Endometrial microvascular endothelial cells (primary cell): ENCODE results near the gene ABCB9. TPM values are rescaled to one million over a fixed set of nuclear protein-coding genes. Genes with fewer than 3 reads are reported as not detected.
"Not testable (repeated sequence)": the region's sequence is repeated elsewhere in the genome, so short reads cannot be mapped to it uniquely, and the experiment has no call there.

Experiments
- in situ Hi-C: cut with HindIII; loops from 2 replicates; pipeline ENCODE4 v1.10.0; 2017; ENCODE audit warnings: low sequenced_read_pairs, low pct_unique_long_range_greater_than_20kb; ENCODE audit errors: inconsistent ontology term
- total RNA-seq: library from RNA; depleted of rRNA; stranded (reverse); fragments of >200 nt; gene quantifications from one replicate; pipeline ENCODE4 v1.2.3, GENCODE V29; 2015; ENCODE audit errors: inconsistent ontology term

ABCB9 gene
- total RNA-seq, 1 donor from 2014 or later: 8.0 TPM

DNA sequence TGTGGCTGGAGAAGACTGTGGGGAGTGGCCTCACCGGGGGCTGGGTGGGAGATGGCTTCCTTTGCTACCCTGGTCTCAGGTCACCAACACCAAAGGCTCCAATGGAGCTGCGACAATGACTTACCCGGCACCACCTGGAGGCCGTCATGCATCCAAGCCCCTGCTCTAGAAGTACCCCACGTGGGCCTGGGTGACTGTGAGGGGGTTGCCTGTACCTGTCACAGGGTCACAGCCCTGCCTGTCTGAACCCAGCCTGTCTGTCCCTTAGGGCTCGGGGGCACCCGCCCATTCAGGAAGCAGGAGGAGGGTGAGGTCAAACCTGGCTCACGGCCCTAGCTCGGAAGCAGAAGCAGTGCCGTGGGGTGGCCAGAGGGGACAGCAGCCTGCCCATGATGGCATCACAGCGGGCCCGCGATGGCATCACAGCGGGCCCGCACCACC lies 18.9 kb downstream of the ABCB9 start:
- in situ Hi-C loops: no loop called here

DNA sequence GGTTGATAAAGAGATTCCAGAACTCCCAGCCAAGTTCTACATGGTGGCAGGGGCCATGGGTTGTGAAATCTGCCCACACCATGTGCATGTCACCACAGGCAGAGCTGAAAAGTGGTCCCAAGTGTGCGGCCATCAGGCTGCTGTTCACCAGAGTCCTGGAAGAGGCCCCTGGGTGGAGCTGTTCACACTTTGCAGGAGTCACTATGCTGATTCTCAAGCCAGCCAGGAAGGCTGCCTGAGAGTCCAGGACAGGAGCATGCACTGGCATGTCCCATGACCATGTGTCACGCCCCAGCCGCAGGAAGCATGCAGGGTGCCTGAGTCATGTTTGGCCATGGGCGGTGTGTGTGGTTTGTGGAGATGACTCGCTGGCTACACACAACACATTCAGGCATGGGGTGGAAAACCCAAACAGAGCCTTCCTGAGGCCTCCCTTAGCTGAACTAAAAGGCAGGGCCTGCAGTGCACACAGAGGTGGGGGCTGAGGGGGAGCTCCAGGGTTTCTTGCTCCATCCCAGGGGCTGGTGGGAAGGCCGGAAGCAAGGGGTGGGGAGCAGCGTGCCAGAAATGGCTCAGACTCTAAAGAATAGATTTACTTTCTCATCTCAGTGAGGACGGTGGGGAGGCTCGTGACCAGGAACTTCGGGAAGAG lies 19.4 kb downstream of the ABCB9 start:
- in situ Hi-C loops: no loop called here

- in situ Hi-C loops: no loop called here
These were observed 21.4 kb downstream of the ABCB9 start for GRCh38 chr12:122944605-122945592.

DNA sequence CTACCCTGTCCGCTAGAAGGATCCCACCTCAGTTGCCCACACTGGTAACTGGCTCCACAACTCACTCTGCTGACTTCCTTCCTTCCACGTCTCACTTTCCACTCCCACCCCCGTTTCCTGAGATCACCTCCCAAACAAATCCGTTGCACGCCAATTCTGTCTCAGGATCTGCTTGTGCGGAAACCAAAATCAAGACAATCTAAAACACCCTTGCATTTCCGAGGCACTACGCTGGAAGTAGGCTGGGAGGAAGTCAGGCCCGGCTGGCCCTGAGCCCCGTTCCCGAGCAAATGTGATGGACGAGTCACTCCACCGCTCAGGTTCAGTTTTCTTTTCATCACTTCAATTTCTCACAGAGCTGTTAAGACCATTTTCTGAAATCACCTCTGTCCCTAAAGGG lies 23.1 kb downstream of the ABCB9 start:
- in situ Hi-C loops: no loop called here

- in situ Hi-C loops: no loop called here
These were observed 23.6 kb downstream of the ABCB9 start for GRCh38 chr12:122942637-122943036.

- in situ Hi-C loops: not testable (repeated sequence)
These were observed 24.9 kb downstream of the ABCB9 start for GRCh38 chr12:122941351-122941750.

DNA sequence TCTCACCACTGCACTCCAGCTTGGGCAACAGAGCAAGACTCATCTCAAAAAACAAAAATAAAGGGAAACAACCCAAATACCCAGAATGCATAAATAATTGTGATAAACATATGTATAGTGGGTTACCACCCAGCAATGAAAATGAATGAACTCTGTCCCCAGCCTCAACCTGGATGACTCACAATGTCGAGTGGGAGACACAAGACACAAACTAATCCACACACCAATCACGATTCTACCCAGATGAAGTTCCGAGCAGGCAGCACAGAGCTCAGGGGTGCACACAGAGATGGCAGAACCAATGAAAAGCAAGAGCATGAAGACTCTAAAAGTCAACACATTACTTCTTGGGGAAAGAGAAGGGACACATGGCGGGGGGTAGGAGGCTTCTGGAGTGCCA lies 27.1 kb downstream of the ABCB9 start:
- in situ Hi-C loops: no loop called here

- in situ Hi-C loops: no loop called here
These were observed 28.6 kb downstream of the ABCB9 start for GRCh38 chr12:122937622-122938091.

GRCh38 chr12:122935318-122935717 lies 30.9 kb downstream of the ABCB9 start:
- in situ Hi-C loops: no loop called here

DNA sequence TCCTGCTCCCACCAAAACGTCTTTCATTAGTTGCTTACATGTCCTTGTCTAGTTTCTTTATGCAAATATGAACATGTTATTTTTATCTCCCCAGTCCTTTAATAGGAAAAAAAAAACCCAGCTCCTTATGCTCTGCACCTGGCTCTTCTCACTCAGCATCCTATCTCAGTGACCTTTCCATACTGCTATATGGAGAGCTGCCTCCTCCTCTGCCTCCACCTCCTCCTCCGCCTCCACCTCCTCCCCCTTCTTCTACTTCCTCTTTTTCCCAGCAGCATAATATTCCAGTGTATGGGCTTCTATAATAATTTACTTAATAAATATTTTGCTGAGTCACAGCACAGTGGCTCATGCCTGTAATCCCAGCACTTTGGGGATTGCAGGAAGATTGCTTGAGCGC lies 31.5 kb downstream of the ABCB9 start:
- in situ Hi-C loops: no loop called here

DNA sequence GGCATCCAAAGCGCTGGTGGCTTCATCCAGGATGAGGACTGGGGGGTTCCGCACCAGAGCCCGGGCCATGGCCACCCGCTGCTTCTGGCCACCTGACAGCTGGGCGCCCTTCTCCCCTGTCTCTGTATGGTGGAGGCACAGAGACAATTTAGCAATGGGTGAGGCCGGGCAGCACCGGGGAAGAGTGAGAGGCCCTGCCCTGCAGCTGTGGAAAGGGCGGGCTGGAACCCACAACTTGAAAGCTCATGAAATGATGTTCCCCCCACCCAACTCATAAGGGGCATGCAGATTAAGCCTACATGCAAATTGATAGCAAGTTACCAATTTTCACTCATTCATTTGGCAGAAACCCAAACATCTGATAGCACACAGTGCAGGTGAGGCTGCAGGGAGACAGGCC lies 34.1 kb downstream of the ABCB9 start:
- in situ Hi-C loops: no loop called here

DNA sequence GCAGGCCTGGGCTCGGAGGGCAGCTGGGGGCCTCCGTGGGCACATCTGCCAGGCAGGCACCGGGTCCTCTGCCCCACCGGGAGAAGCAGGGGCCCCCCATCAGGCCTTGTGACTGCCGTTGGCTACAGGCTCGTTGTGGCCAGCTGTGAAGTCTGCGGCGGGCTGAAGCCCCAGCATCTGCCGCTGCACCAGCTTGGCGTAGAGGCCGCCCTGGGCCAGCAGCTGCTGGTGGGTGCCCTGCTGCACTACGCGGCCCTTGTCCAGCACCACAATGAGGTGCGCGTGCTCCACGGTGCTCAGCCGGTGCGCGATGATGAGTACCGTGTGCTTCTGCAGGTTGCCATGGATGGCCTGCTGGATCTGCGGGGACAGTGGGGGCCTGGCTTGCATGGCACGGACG lies 36.5 kb downstream of the ABCB9 start:
- in situ Hi-C loops: no loop called here

DNA sequence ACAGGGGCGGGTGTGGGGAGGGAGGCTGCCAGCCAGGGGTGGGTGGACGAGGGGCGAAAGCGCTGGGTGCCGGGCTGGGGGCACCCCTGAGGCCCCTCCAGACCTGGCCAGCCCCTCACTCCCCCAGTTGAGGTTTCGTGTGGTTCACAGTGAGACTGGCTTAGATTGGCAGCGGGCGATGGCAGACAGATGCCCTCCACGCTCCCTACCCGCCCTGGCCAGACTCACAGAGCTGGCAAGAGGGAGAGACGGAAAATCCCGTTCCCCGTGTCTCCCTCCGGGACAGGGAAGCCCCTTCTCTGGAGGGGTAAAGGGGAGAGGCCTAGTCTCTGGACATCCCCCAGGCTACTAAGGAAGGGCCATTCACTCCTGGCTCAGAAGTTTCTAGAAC lies 37.1 kb downstream of the ABCB9 start:
- in situ Hi-C loops: no loop called here

DNA sequence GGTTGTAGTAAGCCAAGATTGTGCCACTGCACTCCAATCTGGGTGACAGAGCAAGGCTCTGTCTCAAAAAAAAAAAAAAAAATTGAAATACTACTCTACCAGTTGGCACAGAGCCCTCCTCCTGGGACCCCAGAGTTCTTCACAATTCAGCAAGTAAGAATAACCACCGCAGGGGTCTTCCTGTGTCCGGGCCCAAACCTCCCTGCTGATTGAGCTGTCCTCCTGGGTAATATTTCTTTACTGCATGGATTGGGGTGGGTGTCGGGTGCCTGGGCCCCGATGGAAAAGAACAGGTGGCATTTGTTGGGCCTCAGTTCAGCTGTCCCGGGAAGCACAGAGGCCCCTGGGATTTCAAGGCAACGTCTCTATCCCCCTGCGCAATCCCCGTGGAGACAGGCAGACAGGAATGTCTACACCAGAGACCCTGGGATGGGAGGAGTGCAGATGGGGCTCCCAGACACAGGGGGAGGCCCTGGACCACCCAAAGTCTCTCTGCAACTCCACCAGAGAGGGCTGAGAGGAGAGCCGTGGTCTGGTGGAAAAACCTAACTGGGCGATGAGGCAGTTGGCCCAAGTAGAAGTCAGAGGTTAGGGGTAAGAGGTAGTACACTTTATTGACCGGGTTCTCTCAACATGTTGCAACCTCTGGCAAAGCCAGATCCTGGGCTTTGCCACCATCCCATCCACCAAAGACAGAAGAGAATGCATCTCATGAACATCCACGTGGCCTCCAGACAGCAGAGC lies 37.7 kb downstream of the ABCB9 start:
- in situ Hi-C loops: no loop called here

GRCh38 chr12:122927756-122928403 lies 38.4 kb downstream of the ABCB9 start:
- in situ Hi-C loops: no loop called here

DNA sequence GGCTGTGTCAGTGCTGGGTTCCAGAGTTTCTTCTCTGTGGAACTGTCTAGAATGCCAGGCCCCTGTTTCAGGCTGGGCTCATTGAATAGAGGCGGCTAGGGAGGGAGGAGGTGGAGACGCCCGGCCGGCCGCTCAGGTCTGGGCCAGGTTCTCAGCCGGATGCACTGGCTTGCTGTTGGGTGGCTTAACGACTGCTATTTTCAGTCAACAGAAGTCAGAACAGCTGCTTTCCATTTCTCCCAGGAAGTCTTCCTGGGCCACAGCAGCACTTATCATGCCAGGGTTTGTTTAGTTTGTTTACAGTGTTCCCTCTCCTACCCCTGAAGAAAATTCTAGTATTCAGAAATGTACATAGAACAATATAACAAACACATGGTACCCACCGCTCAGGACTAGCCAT lies 44.3 kb downstream of the ABCB9 start:
- in situ Hi-C loops: no loop called here

DNA sequence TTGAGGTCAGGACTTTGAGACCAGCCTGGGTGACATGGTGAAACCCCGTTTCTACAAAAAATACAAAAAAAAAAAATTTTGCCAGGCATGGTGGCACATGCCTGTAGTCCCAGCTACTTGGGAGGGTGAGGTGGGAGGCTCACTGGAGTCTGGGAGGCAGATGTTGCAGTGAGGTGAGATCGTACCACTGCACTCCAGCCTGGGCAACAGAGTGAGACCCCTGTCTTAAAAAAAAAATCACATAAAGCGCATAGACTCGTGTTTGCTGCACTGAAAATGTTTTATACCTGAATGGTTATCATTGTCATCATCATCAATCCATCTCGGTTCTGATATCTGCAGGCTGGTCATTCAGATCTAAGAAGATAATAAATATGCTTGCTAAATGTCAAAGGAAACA lies 45.6 kb downstream of the ABCB9 start:
- in situ Hi-C loops: no loop called here

GRCh38 chr12:122918827-122919226 lies 47.4 kb downstream of the ABCB9 start:
- in situ Hi-C loops: no loop called here
